WI38 (cell line): ENCODE data around the gene INPP5A.
"Not testable (repeated sequence)": the region's sequence is repeated elsewhere in the genome, so short reads cannot be mapped to it uniquely, and the experiment has no call there.

ENCODE experiments used
- H3K4me3 ChIP-seq: 2 replicates; pipeline ENCODE4 v1.5.1; 2011; ENCODE audit warnings: low read depth, mild to moderate bottlenecking, control low read depth, low read length
- CTCF ChIP-seq: IDR thresholded peaks from 2 replicates; pipeline ENCODE4 v1.5.1; 2012; ENCODE audit warnings: low read depth, mild to moderate bottlenecking, control low read depth, low read length

INPP5A gene

GRCh38 chr10:132765435-132765834 is 227.8 kb downstream of the INPP5A start:
- no peak for TF ChIP-seq CTCF
- H3K4me3 ChIP-seq, result no peak overlapping the region

GRCh38 chr10:132766291-132766690 is 228.7 kb downstream of the INPP5A start:
- H3K4me3 ChIP-seq, result no peak overlapping the region
- no peak for TF ChIP-seq CTCF

- no peak for TF ChIP-seq CTCF
- no peak overlapping the region for H3K4me3 ChIP-seq
Measured at GRCh38 chr10:132768346-132769248, 231.0 kb downstream of the INPP5A start.

- no peak for TF ChIP-seq CTCF
- no peak overlapping the region for H3K4me3 ChIP-seq
Measured at GRCh38 chr10:132770061-132771021, 232.8 kb downstream of the INPP5A start.

GRCh38 chr10:132772816-132773215 is 235.2 kb downstream of the INPP5A start:
- H3K4me3 ChIP-seq, result not testable (repeated sequence)

GRCh38 chr10:132774181-132774901 is 236.8 kb downstream of the INPP5A start:
- H3K4me3 ChIP-seq, result no peak overlapping the region
- TF ChIP-seq CTCF, result no peak
